HG03342 (cell line): ENCODE data around the gene SUGCT.

Source experiments
- ATAC-seq: cut with Tn5 transposase; IDR thresholded peaks from one replicate; pipeline ENCODE4 v1.9.1; 2021; ENCODE audit warnings: mild to moderate bottlenecking, moderate library complexity; ENCODE audit not compliant: unreplicated experiment

Gene SUGCT

DNA sequence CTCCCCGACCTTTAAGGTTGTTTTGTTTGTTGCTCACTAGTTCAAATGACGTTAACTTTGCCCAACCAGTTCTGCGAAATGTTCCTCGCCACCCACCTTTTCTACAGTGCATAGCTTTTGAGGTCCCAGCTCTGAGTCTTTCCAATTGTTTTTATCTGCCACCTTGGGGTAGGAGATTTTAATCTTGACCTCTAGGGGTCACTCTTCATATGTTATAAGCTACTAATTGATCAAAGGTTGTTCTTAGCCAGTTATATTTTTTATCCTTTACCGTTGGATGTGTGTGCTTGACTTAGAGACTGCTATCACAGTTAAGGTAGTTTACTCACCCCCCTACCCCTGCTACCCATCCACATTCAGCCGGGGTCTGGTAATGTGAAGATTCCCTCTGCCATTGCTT is 372.4 kb downstream of the SUGCT start:
- ATAC-seq: peak; percentile 56

DNA sequence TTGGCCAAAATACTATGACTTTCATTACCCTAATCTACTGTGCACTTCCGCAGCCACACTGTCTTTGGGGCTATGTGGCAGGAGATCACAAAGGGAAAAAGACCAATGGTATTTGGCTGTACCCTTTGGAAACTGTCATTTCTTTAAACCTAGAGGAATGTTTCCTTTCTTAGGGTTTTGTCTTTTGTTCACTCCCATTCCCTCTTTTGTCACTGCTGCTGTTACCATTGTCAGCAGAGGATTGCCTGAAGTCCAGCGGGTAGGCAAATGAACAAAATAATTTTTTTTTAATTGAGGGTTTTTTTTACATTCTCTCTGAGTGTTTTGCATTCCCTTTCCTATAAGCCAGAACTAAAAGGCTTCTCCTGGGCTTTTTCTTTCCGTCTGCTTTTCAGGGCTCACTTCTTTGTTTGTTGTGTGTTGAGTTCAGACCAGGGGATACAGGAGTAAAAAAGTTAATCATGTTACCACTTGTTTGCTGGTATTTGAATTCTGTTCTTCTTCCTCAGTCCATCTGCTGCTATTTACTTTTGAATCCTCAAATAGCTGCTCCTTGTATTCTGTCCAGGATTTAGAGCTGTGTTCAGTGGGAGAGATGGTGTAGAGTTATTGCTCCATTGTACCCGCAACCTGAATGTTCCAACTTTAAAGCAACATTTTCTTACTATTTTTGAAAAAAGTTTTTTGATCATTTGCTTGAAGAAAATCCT is 374.6 kb downstream of the SUGCT start:
- ATAC-seq: no peak

DNA sequence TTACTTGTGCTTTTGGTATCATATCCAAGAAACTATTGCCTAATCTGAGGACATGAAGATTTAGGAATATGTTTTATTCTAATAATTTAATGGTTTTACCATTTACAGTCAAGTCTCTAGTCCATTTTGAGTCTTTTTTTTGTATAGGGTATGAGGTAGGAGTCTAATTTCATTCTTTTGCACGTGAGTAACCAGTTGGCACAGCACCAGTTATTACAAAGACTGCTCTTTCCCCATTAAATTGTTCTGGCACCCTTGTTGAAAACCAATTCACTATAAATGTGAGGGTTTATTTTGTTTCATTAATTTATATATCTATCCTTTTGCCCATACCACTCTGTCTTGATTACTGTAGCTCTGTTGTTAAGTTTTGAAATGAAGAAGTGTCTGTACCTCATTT is 381.6 kb downstream of the SUGCT start:
- ATAC-seq: no peak

DNA sequence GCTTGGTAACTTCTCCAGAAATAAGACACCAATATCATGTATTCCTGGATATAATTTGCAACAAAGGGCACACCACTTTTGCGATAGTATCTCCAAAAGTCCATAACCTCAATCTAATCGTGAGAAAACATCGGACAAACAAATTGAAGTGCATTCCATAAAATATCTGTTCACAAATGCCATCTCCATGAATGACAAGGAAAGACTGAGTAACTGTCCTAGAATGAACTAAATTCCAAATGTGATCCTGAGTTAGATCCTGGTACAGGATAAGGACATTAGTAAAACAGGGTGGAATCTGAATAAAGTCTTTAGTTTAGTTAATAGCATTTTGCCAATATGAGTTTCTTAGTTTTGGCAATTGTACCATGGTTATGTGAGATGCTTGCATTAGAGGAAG is 384.2 kb downstream of the SUGCT start:
- ATAC-seq: no peak

DNA sequence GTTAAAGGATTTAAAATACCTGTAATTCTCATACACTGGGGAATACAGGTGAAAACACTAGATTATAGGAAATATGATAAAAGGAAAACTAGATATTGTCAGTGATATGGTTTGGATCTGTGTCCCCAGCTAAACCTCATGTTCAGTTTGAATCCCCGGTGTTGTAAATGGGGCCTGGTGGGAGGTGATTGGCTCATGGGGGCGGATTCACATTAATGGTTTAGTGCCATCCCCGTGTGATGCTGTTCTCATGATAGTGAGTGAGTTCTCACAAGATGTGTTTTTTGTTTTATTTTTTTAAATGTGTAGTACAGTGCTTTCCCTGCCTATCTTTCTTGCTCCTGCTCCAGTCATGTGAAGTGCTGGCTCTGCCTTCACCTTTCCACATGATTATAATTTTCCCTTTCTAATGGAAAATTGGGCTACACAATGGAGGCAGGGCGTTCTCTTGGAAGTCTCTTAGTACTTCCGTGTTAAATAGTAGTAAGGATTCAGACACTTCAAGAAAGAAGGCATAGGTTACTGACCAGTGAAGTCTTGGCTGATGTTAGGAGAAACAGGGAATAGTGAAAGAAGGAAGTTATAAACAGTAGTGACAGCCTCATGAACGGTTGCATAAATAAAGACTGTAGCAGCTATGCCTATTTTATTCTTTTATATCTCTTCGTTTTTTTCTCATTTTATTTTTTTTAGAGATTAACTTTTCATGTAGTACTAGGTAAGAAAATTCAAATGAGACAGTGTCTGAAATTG is 386.4 kb downstream of the SUGCT start:
- no peak for ATAC-seq

DNA sequence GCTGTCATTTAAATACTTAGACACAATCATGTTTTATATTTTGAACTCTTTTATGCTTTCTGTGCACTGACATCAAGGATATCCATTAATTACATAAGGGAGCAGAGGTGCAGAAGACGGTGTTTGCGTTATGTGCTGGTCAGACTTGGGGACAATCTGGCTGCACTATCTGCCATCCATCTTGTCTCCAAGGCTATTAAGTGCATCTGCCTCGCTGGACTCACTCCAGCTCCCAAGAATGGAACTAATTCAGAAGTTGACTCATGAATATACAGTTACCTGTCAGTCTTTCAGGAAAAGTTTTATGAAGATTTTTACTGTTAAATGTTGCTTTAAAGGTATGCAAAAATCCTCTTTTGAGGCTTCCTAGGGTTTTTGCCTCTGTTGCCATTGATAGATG is 391.0 kb downstream of the SUGCT start:
- ATAC-seq: no peak

DNA sequence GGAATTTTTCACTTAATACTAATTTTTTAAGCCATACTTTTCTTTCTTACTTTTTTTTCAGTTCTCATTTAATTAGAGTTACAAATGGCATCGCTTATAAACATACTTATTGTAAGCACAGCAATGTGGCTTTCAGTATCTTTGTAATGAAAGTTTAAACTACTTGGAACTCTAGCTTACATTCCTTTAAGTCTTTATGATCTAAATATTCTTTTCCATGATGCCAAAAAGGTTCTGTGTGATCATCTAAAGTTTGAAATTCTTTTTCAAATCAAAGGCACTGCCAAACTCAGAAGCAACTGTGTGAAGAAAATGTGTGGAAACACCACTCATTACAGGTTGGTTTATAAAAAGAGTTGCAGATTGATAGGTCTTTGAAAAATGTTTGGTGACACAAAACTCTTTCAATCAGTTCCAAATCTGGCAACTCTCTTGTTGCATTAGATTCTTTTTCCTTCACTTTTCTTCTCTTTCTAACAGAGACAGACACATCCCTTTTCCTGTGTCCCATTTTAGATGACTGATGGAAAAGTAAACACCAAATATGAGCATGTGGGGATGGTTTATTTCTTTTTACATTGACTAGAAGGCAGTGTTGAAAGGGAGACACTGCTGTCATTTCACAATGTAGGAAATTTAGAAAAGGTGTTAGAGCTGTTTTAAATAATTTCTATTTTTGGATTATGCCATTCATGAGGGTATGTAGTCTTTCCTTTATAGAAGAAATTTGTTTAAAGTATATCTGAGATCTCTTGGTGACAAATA is 392.3 kb downstream of the SUGCT start:
- no peak for ATAC-seq

DNA sequence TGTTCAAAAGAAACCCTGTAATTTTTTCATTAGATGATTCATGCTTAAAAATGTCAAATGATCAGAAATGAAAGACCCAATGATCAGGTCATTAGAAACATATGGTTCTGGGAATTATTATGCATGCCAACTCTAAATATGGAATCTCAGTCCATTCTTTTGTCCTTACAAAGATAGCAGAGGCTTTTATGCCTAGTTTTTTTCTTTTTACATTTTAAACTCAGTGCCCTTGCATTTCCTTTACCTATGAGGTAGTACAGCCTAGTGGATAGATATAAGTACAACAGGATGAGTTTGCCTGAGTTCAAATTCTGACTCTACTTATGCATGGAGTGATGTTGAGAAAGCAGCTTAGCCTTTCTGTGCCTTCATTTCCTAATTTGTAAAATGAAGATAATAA is 392.9 kb downstream of the SUGCT start:
- no peak for ATAC-seq

DNA sequence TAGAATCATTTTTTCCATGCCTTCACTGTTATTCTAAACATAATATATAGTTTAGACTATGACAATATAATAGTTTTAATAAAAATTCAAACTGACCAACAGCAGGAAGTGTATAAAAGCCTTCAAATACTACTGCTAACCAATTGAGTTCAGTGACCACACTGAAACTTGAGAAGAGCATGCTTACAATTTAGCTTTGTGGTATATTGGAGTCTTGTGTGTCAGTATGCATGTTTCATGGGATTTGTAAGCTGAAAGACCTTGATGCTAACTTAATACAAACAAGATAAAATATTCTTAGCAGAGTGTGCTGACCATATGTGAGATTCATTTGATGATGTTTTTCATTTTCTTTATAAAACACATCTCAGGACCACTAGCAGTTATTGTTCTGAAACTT is 395.5 kb downstream of the SUGCT start:
- no peak for ATAC-seq

DNA sequence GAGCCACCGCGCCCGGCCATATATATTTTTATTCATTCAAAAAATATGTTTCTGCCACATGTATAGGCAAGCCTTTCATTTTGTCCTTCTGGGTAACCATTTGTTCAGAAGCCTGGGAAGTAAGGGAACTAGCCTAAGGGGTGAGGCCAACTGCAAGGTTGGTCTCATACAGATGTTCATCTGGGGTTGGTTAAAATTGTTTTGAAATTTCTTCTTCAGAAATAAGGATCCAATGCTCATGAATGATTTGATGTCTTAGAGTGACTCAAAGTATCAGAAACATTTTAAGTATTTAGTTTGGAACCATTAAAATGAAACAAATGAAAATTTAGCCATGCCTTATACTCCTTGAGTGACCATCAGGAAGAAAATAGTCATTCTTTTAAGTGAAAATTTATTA is 397.2 kb downstream of the SUGCT start:
- ATAC-seq: no peak

DNA sequence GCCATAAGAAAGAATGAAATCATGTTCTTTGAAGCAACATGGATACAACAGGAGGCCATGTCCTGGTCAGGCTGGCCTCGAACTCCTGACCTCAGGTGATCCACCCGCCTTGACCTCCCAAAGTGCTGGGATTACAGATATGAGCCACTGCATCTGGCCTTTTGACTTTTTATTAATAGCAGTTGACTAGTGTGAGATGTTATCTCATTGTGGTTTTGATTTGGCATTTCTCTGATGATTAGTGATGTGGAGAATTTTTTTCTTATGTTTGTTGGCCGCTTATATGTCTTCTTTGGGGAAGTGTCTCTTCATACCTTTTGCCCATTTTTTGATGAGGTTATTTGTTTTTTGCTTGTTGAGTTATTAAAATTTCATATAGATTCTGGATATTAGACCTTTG is 400.9 kb downstream of the SUGCT start:
- ATAC-seq: no peak

DNA sequence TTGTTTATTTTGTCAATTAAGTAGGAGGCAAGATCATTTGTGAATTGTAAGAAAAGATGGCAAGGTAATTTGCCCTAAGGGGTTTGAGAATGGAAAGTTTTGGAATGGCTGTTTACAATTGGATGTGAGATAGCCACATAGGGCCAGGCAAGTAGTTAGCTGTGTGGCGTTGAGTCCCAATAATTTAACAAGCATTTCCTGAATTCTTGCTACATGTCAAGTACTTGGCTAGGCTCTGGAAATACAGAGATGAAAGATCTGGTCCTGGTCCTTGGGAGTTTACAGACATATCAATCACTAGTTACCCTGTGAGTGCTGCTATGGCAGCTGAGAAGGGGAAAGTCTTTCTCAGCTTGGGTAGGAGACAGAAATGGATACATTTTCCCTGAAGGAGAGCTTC is 401.6 kb downstream of the SUGCT start:
- no peak for ATAC-seq

DNA sequence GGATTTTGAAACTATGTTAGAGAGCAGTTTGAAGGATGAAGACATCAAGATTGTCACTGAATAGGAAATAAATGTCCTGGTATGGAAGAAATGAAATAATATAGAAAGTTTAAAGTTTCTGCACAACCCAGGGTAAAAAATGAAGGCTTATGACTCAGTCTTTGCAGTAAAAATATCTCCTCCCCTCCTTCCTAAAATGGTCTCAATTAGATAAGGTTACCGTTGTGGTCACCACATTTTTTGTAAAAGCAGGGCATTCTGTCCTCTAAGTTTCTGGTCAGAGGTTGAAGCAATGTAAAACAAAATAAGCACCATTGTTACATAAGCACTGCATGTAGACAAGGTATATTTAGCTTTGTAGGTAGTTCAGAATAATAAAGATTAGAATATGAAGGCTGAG is 403.5 kb downstream of the SUGCT start:
- ATAC-seq: no peak

DNA sequence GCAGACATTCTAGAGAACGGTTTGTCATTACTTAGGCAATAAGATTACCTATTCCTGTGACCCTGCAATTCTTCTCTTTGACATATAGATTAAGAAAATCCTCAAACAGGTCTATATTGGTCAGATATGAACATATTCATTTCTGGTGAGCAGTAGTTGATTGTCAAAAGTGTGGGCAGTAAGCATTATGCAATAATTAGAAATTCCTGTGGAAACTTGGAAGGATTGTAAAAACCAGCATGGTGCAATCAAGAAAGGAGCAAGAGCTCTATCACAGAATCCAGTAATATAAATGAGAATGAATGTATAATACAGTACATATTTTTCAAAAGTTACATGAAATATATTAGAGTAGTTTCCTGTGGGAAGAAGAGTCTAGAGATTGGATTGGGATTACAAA is 406.5 kb downstream of the SUGCT start:
- ATAC-seq: no peak

DNA sequence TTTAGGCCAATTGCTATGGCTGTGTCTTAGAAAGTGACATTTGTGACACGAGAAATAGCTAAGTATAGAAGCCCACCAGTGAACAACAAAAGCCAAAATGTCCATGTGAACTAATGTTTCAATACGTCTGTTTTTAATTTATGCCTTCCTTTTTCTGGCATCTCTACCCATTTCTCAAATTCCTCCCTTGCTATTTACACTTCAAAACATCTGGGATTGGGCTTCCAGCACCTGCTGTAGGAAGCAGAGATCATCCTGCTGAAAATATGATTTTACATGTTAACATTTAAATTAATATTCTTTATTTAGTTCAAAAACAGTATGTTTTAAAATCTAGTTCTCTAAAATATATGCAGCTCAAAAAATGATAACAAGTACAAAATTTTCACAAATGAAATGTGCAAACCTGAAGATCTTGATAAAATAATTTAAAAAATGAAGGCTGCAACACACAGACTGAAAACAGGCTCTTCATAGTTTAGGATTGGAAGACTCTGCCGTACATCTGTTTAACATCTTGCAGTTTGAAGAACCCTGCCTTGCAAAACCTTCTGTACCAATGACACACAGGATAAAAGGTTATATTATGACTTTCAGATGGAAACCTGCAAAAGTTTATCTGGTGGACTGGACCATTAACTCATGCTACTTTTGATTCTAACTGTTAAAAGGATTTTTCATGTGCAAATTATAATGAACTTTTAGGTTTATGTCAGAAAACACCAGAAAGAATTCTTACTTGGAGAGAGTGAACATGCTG is 408.4 kb downstream of the SUGCT start:
- no peak for ATAC-seq

DNA sequence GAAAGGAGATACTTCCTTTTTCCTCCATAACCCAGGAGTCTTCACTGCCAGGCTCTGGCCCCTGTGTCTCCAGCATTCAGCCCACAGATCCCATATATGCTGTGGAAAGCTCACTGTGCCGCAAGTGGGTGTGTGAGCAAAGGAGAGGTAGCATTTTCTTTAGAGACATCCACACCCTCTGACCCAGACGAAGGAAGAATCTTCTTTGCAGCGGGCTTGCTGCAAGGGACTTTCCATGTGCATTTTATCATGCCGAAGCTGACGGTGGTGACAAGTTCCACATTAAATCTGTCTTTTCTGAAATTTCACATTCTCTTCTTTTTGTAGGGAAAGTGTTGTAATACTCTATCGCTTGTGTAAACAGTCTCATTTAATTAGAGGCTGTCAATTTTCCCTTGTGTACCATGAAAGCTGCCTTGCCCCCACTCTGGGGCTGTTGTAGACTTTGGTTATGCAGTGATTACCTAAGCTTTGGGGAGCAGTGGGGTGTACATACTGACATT is 409.5 kb downstream of the SUGCT start:
- ATAC-seq: no peak

DNA sequence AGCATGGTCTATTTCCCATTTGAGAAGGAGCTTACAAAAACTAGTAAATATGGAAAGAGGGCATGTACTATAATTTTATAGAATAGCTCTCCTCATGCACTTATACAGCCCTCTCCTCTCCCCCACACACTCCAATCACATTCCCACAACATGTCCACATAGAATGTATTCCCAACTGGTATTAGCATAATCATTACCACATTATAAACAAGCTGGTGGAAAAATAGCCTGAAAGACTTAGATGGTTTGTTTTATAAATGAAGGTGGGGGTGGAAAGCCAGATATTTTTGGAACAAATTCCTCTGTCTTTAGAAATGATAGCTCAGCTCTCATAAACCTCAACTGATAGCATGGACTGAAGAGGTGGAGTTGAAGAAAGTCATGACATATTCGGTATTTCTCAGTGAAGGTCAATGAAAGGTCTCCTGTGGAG is 410.1 kb downstream of the SUGCT start:
- no peak for ATAC-seq

DNA sequence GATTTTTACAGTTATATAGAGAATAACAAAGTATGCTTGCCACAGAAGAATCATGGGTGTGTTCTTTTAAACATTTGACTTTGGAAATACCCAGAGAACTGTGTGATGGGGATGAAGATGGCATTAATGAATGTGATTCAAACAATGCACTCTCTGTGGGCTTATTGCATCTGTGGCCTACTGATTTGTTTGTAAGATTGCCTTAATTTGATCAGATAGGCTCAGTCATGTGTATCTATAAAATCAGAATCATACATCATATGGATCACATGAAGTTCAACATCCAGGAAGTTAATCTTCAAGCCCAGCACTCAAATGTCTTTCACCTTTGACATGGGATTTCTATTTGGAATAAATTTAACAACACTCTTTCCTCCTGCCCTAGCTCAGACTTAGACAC is 410.9 kb downstream of the SUGCT start:
- ATAC-seq: no peak

DNA sequence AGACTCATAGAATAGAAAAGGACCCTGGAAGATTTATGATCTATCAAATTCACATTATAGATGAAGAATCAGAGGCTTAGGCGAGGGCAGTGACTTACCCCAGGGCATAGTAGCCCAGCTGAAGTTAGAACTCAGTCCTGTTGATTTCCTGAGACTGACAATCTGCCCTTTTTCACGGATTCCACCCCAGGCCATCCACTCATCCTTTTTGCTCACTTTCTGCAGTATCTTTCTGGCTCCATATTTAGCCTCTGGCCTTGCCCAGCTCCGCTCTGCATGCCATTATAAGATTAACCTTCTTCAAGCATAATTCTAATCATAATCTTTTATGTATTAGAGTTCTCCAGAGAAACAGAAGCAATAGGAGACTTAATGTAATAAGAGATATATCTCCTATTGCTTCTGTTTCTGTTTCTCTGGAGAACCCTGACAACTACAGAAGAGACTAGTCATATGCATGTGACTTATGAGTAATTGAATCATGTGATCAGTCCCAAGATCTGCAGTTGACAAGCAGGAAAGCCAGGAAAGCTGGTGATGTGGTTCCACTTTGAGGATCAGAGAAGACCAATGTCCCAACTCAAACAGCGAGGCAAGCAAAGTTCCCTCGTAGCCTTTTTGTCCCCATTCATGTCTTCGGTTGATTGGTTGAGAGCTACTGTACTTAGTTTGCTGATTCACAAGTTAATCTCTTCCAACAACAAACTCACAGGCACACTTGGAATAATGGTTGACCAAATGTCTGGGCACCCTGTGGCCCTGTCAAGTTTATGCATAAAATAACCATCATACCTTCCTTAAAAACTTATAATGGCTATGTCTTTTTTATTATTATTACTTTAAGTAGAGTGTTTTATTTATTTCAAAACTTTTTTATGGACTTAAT is 412.1 kb downstream of the SUGCT start:
- ATAC-seq: no peak
